RPMI8226 (cell line): ENCODE results near the gene CRY1.

Source experiments
- DNase-seq: peaks from one replicate; pipeline ENCODE4 v3.0.0-alpha.2; 2015

Gene CRY1

GRCh38 chr12:106955377-106956047 lies 137.8 kb downstream of the CRY1 start, which contains the start of gene TMEM263:
TMEM263 (plus strand) TSS chr12:106955907; CDS start chr12:106967117, 11,210 bp downstream.
- peak; percentile 83 for DNase-seq

DNA sequence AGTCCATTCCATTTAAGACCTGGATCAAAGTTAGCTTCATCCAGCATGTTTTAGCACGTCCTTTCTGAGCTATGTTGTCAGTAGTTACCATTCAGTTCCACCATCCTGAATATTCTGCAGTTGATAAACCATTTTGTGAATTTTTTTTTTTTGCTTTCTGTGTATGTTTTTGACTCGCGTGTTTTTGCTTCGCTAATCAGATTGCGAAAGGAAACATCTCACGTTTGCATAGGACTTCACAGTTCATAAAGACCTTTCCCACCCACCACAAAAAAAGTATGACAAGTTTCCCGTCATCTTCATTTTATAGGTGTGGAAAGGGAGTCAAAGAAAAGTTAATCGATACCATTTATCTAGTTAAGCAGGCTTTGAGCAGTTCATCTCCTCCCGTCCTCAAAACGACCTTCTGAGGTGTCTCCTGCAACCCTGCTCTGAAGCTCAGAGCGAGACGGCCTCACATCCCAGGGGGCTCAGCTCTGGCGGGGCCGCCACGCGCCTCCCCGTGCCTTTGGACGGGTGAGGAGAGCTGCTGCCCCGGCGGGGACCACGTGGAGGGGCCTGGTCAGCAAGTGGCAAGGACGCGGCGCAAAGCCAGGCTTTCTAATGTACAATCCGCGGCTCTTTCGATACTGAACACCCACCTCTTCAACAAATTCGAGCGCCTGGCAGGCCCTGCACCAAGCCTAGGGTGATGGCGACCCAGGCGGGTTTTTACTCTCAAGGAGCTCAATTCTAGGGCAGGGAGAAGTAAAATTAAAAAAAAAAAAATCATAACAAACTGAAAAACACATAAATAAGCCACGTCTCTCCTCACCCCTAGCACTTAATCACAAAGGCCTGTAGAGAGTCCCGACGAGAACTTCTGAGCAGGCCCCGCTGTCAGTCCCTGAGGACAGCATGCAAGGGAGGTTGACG lies 138.6 kb downstream of the CRY1 start:
- DNase-seq, result no peak

DNA sequence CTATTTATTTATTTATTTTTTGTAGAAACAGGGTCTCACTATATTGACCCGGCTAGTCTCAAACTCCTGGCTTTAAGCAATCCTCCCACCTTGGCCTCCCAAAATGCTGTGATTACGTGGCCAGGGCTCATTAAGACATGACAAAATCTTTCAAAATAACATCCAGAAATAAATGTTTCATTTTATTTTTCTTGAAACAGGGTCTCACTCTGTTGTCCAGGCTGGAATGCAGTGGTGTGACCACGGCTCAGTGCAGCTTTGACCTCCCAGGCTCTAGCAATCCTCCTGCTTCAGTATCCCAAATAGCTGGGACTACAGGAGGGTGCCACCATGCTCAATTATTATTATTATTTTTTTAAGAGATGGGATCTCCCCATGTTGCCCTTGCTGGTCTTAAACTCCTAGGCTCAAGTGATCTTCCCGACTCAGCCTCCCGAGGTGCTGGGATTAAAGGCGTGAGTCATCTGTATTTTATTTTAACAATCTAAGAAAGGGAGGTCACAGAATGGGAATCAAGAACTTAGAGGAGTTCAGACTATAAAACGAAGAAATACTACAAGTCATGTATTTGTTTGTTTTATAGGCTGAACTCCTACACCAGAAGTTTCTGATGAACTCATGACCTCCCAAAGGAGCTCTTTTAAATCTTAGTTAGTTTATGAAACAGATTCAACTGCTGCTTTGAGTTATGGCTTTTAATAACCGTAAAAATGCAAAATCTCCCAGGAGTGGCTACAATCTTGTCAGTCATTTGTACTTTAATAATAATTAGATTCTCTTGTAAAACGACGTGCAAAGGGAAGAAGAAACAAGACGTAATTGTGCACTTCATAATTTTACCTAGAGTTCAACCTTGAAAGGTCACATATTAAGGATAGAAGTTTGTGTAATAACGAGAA lies 139.7 kb downstream of the CRY1 start:
- DNase-seq, result no peak

DNA sequence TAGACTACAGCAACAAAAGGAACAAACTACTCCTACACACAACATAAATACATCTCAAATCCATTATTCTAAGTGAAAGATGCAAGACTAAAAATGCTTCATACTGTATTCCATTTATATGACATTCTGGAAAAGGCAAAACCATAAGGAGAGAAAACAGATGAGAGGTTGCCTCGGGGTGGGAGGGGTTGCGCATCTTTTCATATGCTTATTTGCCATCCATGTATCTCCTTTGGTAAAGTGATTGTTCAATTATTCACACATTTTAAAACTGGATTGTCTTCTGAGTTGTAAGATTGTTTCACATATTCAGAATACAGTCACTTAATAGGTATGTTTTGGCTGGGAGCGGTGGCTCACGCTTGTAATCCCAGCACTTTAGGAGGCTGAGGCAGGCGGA lies 142.8 kb downstream of the CRY1 start:
- no peak for DNase-seq

DNA sequence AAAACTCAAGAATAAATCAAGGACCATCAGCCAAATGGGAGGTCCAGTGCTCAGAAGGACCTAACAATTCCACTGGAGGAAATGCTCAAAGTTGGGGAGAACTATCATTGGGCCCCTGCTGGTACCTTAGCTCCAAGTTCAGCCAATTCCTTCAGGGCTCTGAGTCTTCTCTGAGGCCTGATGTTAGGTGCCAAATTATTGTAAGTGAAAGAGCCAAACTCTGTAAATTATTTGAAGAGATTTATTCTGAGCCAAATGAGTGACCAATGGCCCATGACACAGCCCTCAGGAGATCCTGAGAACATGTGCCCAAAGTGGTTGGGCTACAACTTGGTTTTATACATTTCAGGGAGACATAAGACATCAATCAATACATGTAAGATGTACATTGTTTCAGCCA lies 145.9 kb downstream of the CRY1 start:
- no peak for DNase-seq

DNA sequence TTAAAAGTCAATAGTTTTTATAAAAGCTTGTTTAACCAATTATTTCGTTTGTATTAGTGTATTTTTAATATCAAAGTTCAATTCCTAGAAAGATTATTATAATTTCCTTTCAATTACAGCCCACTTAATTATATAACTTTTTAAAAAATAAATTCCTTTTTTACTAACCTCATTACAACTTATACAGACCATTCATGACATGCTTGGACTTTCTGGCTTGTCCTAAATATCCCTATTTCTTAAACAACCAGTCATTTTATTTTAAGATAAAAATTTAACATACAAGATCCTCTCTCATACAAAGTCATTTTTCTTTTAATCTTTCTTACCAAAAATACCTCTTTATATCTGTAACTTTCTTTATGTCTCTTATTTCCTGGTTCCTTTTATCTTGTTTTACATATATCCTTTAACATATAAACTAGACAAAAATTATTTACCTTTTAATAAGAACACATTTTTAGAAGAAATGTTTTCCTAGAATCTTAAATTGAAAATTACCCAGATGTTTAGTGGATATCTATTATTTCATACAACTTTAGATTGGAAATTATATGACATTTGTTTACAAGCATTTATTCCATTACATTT lies 148.0 kb downstream of the CRY1 start:
- no peak for DNase-seq

GRCh38 chr12:106942775-106943174 lies 150.6 kb downstream of the CRY1 start:
- no peak for DNase-seq

GRCh38 chr12:106941481-106942156 lies 151.7 kb downstream of the CRY1 start:
- no peak for DNase-seq
